SK-N-SH (cell line): Measurements from ENCODE around the gene NLGN3. TPM values are rescaled to one million over a fixed set of nuclear protein-coding genes. Genes with fewer than 3 reads are reported as not detected.

ENCODE experiments used
- CTCF ChIA-PET: fragments of 300-600, 350-600 bp; formaldehyde crosslinking; extraction: SDS; loops from one replicate; lab custom pipeline; 2021; lab: Yijun Ruan, JAX
- POLR2A ChIA-PET: fragments of 350-600 bp; sonication (Branson Sonifier 250); formaldehyde crosslinking; extraction: SDS; loops from one replicate; lab custom pipeline; 2020; ENCODE audit warnings: antibody characterized with exemption, inconsistent platforms; lab: Yijun Ruan, JAX
- DNase-seq: peaks from one replicate; pipeline ENCODE4 v3.0.0; 2012
- H2AFZ ChIP-seq: fragments of 200-600 bp; sonication (generic); 2 replicates; pipeline ENCODE4 v1.8.1; 2016; ENCODE audit warnings: antibody characterized with exemption, mild to moderate bottlenecking, low read depth
- H3F3A ChIP-seq: fragments of 200-600 bp; sonication (generic); replicated peaks from 2 replicates; pipeline ENCODE3; 2016; ENCODE audit warnings: antibody characterized with exemption, mild to moderate bottlenecking; ENCODE audit not compliant: insufficient read depth
- H3K27ac ChIP-seq, 2 experiments: fragments of 200-500 bp in 1 of 2; fragments of 200-600 bp in 1 of 2; sonication (Bioruptor generic) in 1 of 2; sonication (generic), shearing (Covaris generic) in 1 of 2; 2 replicates each; pipeline versions ENCODE4 v1.5.1 to v1.6.1; 2014 to 2016; ENCODE audit warnings: low read depth in 2 of 2, inconsistent platforms in 1 of 2, low read length in 1 of 2, mild to moderate bottlenecking in 1 of 2, mixed read lengths in 1 of 2
- H3K27me3 ChIP-seq: fragments of 200-600 bp; sonication (generic), shearing (Covaris generic); 2 replicates; pipeline ENCODE4 v1.6.1; 2016; ENCODE audit warnings: mixed run types; ENCODE audit not compliant: insufficient read depth
- H3K36me3 ChIP-seq, 2 experiments: fragments of 200-500 bp in 1 of 2; fragments of 200-600 bp in 1 of 2; sonication (Bioruptor generic) in 1 of 2; sonication (generic) in 1 of 2; replicated peaks in 1 of 2; 2 replicates each; pipeline versions ENCODE3 to v1.5.1; 2014 to 2016; ENCODE audit warnings: low read length in 1 of 2, mild to moderate bottlenecking in 1 of 2; ENCODE audit not compliant: insufficient read depth in 2 of 2, control insufficient read depth in 1 of 2
- H3K4me1 ChIP-seq, 2 experiments: fragments of 200-500 bp in 1 of 2; fragments of 200-600 bp in 1 of 2; sonication (Bioruptor generic) in 1 of 2; sonication (generic), shearing (Covaris generic) in 1 of 2; 2 replicates each; pipeline versions ENCODE4 v1.5.1 to v1.6.1; 2014 to 2016; ENCODE audit warnings: low read depth in 1 of 2, low read length in 1 of 2, mixed run types in 1 of 2; ENCODE audit not compliant: insufficient read depth in 2 of 2, control insufficient read depth in 1 of 2
- H3K4me2 ChIP-seq: fragments of 200-600 bp; sonication (generic), shearing (Covaris generic); 2 replicates; pipeline ENCODE4 v1.6.1; 2017; ENCODE audit warnings: mixed run types
- H3K4me3 ChIP-seq, 2 experiments: fragments of 200-500 bp in 1 of 2; fragments of 200-600 bp in 1 of 2; sonication (Bioruptor generic) in 1 of 2; sonication (generic), shearing (Covaris generic) in 1 of 2; 2 replicates each; pipeline versions ENCODE4 v1.5.1 to v1.8.1; 2014 to 2016; ENCODE audit warnings: low read depth in 2 of 2, inconsistent platforms in 1 of 2, low read length in 1 of 2, mild to moderate bottlenecking in 1 of 2, mixed read lengths in 1 of 2, moderate library complexity in 1 of 2
- H3K79me2 ChIP-seq: fragments of 200-600 bp; sonication (generic); 2 replicates; pipeline ENCODE4 v1.8.1; 2017; ENCODE audit warnings: mild to moderate bottlenecking; ENCODE audit not compliant: insufficient read depth
- H3K9ac ChIP-seq: fragments of 200-600 bp; sonication (generic); 2 replicates; pipeline ENCODE4 v1.6.1; 2017; ENCODE audit warnings: mixed run types
- H3K9me2 ChIP-seq: fragments of 200-600 bp; sonication (generic); 2 replicates; pipeline ENCODE4 v1.6.1; 2017; ENCODE audit warnings: mixed run types
- H3K9me3 ChIP-seq: fragments of 200-600 bp; sonication (generic); 2 replicates; pipeline ENCODE4 v1.6.1; 2017; ENCODE audit warnings: mixed run types, mild to moderate bottlenecking, moderate library complexity
- H4K20me1 ChIP-seq: fragments of 200-600 bp; sonication (generic); 2 replicates; pipeline ENCODE4 v1.6.1; 2017; ENCODE audit warnings: mild to moderate bottlenecking, mixed run types; ENCODE audit not compliant: insufficient read depth
- CTCF ChIP-seq: fragments of 200-600 bp; sonication (generic); IDR thresholded peaks from 2 replicates; pipeline ENCODE4 v1.6.1; 2017; ENCODE audit warnings: antibody characterized with exemption, mild to moderate bottlenecking, moderate library complexity
- FOXM1 ChIP-seq: IDR thresholded peaks from 2 replicates; pipeline ENCODE4 v1.4.0; 2012; ENCODE audit warnings: low read depth, mild to moderate bottlenecking
- JUND ChIP-seq: IDR thresholded peaks from 2 replicates; pipeline ENCODE4 v1.4.0; 2012
- MXI1 ChIP-seq: IDR thresholded peaks from 2 replicates; pipeline ENCODE4 v1.6.1; 2012; ENCODE audit warnings: mild to moderate bottlenecking, low read depth, low read length, improper control_type of control experiment
- NRF1 ChIP-seq: IDR thresholded peaks from 2 replicates; pipeline ENCODE4 v1.6.1; 2012; ENCODE audit warnings: low read depth, mild to moderate bottlenecking, low read length
- RAD21 ChIP-seq: IDR thresholded peaks from 2 replicates; pipeline ENCODE4 v1.6.1; 2012; ENCODE audit warnings: mild to moderate bottlenecking, low read length
- RCOR1 ChIP-seq: fragments of 150-350 bp; IDR thresholded peaks from 2 replicates; pipeline ENCODE4 v1.6.1; 2017; ENCODE audit warnings: antibody characterized with exemption, low read length
- SIN3A ChIP-seq: IDR thresholded peaks from 2 replicates; pipeline ENCODE4 v1.6.1; 2012; ENCODE audit warnings: low read depth, mild to moderate bottlenecking, low read length, moderate library complexity, borderline replicate concordance
- WGBS: methylation state at CpG from one replicate; pipeline ENCODE4 v1.1.6; 2017; ENCODE audit warnings: low lambda C conversion rate; 5-methylcytosine and 5-hydroxymethylcytosine counted together
- polyA plus RNA-seq, 3 experiments: library from polyadenylated mRNA; depleted of rRNA; stranded (reverse); fragments of >200 nt; gene quantifications; 2 replicates each; pipeline ENCODE4 v1.2.3, GENCODE V29; 2012
- TF ChIP-seq, protein P1 (sequence below): IDR thresholded peaks from 2 replicates; pipeline ENCODE4 v1.4.0; 2012; ENCODE audit warnings: low read depth, borderline replicate concordance
- TF ChIP-seq, protein P2 (sequence below): IDR thresholded peaks from 2 replicates; pipeline ENCODE4; 2012

NLGN3 gene
- polyA plus RNA-seq, 1 of the 3 experiments (the other 2 are of a cell fraction): 5.3 TPM

GRCh38 chrX:71184803-71185495, 40.3 kb downstream of the NLGN3 start:
- H3K9me3 ChIP-seq: no peaks in the 10 kb centered on the region
- no peaks in the 10 kb centered on the region for H3K36me3 ChIP-seq
- ChIA-PET POLR2A (no interaction called here), CTCF (interaction anchor here (0.6 to 1.5 kb wide), 2 partner anchors 10 to 396 kb away, joined by 3 to 4 read pairs; no protein-coding TSS in a partner anchor)
- no peaks in the 10 kb centered on the region for H4K20me1 ChIP-seq
- 40% methylated on average over 4 of the region's 4 CpGs for WGBS
- DNase-seq: no peak
- H3K27me3 ChIP-seq: no peaks in the 10 kb centered on the region; the same call in 1 of the 2 replicates
- no peaks in the 10 kb centered on the region for H3K79me2 ChIP-seq
- TF ChIP-seq SIN3A: no peak
- TF ChIP-seq, protein P1, sequence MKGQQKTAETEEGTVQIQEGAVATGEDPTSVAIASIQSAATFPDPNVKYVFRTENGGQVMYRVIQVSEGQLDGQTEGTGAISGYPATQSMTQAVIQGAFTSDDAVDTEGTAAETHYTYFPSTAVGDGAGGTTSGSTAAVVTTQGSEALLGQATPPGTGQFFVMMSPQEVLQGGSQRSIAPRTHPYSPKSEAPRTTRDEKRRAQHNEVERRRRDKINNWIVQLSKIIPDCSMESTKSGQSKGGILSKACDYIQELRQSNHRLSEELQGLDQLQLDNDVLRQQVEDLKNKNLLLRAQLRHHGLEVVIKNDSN: no peak
- TF ChIP-seq RCOR1: no peak
- no peak for TF ChIP-seq NRF1
- TF ChIP-seq MXI1: no peak
- no peak for TF ChIP-seq CTCF
- TF ChIP-seq RAD21: no peak
- H3K27ac ChIP-seq: no peak overlapping the region
- no peak overlapping the region for H2AFZ ChIP-seq
- no peak overlapping the region for H3K9ac ChIP-seq
- peaks cover 0 to 8% of the 10 kb centered on the region in 2 experiments; a peak in 1 of 4 replicates for H3K4me1 ChIP-seq
- no peak overlapping the region for H3K4me2 ChIP-seq
- no peak overlapping the region for H3K4me3 ChIP-seq
- peaks cover 6% of the 10 kb centered on the region for H3F3A ChIP-seq
- H3K9me2 ChIP-seq: no peaks in the 10 kb centered on the region

GRCh38 chrX:71191248-71191647, 46.6 kb downstream of the NLGN3 start:
- H3K4me2 ChIP-seq: no peak overlapping the region
- no peaks in the 10 kb centered on the region for H4K20me1 ChIP-seq
- peaks cover 13% of the 10 kb centered on the region; the same call in 1 of the 2 replicates for H3K27me3 ChIP-seq
- no peaks in the 10 kb centered on the region for H3K9me3 ChIP-seq
- ChIA-PET CTCF (no interaction called here), POLR2A (no interaction called here)
- no peaks in the 10 kb centered on the region for H3K9me2 ChIP-seq
- H3K36me3 ChIP-seq: no peaks in the 10 kb centered on the region
- H3K4me1 ChIP-seq: no peaks in the 10 kb centered on the region
- H2AFZ ChIP-seq: no peak overlapping the region
- H3K27ac ChIP-seq: no peak overlapping the region
- H3F3A ChIP-seq: no peaks in the 10 kb centered on the region
- H3K4me3 ChIP-seq: no peak overlapping the region
- TF ChIP-seq FOXM1 (no peak), JUND (no peak)
- TF ChIP-seq, protein P2, sequence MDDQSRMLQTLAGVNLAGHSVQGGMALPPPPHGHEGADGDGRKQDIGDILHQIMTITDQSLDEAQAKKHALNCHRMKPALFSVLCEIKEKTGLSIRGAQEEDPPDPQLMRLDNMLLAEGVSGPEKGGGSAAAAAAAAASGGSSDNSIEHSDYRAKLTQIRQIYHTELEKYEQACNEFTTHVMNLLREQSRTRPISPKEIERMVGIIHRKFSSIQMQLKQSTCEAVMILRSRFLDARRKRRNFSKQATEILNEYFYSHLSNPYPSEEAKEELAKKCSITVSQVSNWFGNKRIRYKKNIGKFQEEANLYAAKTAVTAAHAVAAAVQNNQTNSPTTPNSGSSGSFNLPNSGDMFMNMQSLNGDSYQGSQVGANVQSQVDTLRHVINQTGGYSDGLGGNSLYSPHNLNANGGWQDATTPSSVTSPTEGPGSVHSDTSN: no peak
- DNase-seq: no peak
- H3K79me2 ChIP-seq: no peaks in the 10 kb centered on the region
- H3K9ac ChIP-seq: no peak overlapping the region
